Activated CD8-positive, alpha-beta memory T cell treated with anti-CD3 and anti-CD28 coated beads, Interleukin-2, amount 50 U/mL, for 24 hours (primary cell): ENCODE data around the gene LRRC4.

Experiments
- DNase-seq: peaks from one replicate; pipeline ENCODE4 v3.0.0-alpha.2; 2020; ENCODE audit errors: extremely low read depth

LRRC4 gene

DNA sequence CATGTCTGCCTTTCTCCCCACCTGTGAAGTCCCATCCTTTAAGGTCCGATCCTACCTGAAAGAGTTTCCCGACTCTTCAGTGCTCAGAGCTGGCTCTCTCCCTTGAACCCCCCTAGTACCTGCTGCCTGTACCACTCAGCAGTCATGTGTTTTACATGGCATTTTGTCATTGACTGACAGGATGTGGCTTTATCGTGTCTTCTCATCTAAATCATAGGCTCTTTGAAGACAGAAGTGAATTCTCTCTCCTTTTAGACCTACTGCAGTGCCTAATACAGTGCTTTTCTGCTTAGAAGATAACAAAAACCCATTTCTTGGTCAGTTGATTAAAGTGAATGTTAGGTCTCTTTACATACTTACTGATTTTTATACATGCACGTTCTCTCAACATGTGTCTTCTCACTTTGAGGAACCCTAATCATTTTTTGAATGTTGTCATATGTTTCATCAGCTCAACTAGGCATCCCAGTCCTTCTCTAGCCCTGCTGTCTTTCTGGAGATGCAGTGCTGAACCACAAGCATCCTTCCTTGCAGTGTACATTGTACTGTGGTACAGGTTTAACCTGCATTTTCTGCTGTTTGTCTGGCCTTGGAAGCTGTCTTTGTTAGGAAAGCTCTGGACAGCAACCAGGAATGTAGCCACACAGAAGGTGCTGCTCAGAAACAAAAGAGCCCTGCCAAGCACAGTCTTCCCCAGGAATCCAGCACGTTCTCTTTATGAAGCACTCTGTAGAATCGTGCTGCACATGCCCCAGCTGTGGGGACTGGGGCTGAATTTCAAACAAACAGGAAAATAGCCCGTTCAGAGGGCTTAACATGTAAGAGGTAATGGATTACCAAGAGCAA lies 28.1 kb upstream of the LRRC4 start:
- DNase-seq: no peak

DNA sequence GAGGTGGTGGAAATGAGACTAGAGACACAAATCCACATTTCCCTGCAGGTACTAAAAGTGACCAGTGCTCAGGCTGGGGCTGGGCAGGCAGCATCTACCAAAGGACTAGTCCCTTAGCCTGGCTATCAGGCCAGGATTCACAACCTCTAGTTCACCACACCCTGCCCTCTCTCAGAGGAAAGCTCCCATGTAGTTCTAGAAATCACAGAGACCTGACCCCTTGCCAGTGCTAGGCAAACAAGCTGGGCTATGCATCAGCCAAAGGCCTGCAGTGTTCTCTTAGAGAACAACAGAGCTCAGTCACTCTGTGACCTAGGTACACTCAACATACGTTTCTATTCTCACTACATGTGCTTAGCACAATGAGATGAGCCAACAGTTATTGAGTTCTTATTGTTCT lies 26.7 kb upstream of the LRRC4 start:
- no peak for DNase-seq

DNA sequence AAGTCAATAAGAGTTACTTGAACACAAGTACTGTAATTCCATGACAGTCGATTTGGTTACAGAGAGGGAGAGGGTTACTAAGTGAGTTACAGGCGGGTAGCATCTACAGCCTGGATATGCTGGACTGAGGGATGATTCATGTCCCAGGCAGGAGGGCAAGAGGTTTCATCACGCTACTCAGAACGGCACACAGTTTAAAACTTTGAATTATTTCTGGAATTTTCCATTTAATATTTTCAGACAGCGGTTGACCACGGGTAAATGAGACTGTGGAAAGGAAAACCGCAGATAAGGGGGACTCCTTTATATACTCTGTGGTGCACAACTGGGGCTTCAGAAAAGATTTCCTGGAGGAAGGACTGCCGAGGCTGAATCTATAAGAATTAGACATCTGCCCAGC lies 25.7 kb upstream of the LRRC4 start:
- DNase-seq: no peak

DNA sequence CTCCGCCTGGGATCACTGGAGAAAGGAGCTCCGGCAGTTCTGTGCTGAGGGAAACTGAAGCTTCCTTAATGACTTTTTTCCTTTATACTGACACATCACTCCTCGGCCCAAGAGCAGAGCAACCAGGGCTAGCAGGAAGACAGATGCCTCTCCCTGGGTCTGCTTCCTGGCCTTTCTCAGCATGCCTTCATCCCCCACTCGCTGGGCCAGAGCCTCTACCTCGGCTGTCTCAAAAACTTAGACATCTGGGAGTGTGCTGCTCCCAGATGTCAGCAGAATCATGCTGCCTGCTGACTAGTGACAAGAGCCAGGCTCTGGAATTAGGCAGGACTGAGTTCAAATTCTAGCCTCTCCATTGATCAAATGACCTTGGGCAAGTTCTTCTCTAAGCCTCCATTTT lies 24.4 kb upstream of the LRRC4 start:
- DNase-seq: no peak

DNA sequence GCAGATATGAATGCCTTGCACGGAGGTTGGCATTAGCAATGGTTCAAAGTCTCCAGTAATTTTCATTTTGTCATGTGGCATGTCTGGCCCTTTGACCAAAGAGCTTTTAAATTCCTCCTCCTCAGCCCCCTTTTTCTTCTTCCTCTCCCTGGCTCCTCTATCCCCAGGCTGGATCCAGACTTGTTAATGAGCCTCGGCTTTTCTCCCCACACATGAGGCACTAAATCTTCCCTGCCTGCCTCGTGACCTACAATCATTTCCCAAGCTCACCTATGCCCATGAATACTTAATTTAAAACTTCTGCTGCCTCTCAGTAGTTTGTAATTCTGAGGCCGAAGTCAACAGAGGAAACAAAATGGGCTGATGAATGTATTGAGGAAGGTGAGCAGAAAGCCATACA lies 23.3 kb upstream of the LRRC4 start:
- no peak for DNase-seq

DNA sequence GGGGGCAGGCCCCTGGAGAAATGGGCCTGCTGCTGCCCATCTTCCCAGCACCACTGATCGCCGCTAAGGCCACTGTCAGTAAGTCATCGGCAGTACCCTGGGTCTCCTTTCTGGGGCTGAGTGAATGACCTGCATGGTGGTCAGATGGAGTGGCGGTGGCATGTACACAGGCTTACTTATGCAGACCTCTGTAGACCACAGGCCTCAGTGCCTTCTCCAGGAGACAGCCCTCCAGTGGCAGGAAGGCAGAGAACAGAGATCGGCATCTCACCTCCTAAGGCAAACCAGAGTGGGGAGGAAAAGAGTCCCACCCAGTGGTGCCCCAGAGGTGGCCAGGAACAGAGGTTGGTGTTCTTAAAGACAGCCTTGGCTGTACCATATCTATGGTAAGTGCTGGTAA lies 22.8 kb upstream of the LRRC4 start:
- DNase-seq: no peak

DNA sequence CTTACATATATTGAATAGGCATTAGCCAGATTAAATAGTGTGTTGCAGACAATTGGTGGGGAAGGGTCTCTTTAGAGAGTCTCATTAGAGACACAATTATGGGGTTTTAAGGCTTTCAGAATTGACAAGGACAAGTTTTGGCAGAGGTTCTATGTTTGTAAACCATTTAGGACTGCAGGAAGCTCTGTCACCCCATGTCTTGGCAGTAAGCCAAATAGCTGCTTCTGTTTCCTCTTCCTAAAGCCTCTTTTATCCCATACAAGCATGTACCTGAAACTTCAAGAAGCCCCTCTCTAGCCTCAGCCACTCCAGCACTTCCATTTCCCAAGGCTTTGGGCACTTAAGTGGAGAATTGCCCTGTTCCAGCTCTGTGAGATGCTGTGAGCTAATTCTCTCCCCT lies 21.8 kb upstream of the LRRC4 start:
- DNase-seq: no peak

DNA sequence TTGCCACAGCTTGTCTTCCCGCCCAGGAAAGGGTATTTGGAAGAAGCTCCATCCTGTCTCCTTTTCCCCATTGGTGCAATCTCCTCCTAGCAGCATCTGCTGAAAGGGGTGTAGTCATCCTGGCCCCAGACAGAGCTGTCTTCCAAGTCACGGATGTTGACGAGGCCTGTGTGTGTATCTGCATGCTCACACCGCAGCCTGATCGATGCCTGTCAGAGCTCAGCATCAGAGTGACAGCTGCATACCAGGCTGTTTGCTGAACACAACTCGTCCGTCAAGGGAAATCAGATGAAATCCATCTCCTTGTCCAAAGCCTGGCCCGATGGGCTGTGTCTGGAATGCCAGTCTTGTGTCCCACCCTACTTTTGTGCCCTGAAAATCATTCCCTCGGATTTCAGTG lies 21.2 kb upstream of the LRRC4 start:
- DNase-seq: no peak

DNA sequence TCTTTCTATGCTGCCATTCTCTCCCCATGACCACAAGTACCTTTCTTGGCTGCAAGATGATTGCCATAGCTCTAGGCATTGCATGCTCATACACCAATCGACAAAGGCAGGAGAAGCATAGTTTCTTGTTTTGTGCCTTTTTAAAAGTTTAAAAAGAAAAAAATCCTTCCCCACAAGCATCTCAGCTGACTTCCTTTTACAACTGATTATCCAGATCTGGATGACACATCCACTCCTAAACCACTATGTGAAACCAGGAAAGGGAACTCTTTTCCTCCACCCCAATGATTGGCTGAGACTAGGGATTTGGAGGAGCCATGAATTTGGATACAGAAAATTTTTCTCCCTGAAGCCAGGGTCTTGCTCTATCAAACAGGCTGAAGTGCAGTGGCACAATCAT lies 14.5 kb upstream of the LRRC4 start:
- DNase-seq: no peak

DNA sequence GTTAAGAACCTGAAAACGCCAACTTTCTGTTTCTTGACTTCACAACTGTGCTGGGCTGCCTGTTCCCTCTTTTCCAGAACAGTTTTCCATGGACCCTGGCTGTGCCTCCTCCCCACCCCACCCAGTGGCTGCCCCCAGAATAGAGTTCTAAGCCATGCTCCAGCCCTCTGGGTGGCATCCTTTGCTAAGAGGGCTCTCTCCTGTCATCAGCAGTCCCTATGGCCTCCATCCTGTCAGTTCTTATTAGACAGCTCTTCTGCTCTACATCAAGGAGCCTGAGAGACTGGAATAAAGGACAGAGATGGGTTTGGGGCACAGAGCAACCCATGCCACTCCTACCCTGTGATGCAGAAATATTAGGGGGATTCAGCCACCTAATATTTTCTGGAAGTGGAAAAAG lies 13.9 kb upstream of the LRRC4 start:
- no peak for DNase-seq

DNA sequence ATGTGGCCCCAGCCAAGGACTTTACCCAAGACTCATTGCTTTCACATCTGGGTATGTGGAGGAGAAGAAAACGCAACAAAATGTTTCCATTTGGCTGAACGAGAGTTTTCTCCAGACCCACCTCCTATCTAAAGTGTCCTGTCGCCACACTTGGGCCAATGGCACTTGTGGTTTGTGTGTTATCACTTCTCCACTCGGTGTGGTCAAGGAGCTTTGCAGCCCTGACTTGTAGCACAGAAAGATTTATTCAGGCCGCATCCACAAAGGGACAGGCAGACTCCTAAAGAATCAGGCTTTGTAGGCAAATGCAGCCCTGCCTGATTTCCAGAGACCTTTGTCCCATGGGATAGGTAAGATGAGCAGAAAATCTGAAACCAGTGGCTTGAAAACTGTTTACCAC lies 12.8 kb upstream of the LRRC4 start:
- no peak for DNase-seq

DNA sequence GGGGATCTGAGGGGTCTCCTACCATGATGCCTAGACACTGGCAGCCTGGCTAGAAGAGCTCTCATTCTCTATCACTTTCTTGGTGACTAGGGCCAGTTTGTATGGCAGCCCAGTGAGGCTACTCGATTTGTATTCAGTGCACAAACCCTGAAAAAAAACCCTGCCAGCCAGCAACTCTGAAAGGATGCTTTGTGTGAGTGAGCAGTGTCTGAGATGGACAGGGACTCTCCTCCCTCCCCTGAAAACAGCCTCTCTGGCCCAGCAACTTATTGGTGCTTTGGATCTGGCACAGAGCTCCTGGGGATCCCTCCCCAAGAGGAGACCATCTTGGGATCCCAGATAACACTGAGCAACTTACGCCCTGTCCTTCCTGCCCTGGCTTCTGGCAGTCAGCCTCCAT lies 10.8 kb upstream of the LRRC4 start:
- no peak for DNase-seq

DNA sequence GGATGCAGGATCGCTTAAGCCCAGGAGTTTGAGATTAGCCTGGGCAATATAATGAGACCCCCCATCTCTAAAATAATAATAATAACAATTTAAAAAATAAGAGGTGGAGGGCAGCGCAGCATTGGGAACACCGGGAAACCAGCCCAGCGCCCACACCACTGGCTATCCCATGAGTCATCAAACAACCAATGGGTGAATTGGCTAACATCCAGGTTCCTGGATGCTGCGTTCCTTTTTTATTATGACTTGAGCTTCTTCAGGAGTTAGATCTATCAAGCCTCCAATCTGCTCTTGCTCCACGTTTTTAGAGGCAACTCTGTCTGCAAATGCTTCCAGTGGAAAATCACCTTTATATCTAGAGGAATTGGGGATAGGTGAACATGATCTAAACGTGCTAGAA lies 10.0 kb upstream of the LRRC4 start:
- DNase-seq: no peak

DNA sequence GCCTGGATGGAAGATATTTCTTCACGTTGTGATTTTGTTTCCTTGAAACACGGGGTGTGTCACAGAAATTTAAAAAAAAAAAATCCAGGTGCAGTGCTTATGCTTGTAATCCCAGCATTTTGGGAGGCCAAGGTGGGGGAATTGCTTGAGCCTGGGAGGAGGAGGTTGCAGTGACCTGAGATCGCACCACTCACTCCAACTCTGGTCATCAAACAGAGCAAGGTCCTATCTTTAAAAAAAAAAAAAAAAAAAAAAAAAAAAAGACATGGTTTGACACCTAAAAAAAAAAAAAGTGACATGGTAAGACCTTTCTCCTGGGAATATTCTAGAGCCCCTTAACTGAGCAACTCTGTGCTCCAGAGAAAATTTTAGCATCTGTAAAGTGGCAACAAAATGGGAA lies 9.0 kb upstream of the LRRC4 start:
- no peak for DNase-seq

DNA sequence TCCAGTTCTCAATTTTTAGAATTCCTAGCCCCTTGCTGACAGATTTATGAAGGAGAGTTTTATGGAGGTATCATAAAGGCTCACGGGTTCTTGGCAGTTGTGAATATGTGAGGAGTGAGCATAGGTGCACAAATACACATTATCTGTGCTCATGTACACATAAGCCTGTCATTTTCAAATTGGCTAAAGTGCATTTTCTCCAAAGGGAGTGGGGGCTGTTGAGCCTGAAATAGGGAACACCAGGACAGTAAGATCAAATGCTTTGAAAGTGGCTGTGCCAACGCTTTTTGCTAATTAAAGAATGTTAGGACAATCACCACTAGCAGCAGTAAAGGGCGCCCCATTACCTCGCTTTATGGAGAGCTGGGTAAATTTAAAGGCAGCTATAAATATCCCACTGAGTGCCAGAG lies 8.3 kb upstream of the LRRC4 start:
- DNase-seq: no peak

DNA sequence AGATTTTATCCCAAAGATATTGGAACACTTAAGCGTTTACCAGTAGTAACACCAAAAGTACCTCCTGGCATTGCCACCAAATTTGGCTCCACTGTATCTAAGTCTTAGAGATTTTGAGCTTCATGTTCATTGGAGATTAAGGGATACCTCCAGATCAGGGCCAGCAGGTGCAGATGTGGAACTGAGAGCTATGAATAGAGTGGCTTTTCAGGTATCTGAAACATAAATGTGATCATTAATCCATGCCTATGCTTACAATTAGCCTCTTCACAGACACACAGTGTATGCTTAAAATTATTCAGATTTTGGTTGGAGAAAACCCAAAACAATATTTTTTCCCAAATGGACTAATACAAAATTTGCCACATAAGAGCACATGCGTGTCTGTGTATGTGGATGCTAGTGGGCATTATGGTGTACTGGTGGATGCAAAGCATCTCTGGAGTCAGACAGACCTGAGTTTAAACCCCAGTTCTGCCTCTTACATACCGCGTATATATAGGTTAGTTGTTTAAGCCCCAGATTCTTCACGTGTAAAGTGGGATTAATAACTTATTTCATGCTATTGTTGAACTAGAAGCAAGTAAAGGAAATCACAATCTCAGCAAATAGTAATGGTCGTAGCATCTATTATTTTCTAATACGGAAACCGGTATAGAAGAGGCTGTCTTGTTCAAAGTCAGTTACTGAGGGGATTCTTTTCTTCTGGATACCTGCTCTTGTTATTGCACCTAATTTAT lies 6.8 kb upstream of the LRRC4 start:
- no peak for DNase-seq

DNA sequence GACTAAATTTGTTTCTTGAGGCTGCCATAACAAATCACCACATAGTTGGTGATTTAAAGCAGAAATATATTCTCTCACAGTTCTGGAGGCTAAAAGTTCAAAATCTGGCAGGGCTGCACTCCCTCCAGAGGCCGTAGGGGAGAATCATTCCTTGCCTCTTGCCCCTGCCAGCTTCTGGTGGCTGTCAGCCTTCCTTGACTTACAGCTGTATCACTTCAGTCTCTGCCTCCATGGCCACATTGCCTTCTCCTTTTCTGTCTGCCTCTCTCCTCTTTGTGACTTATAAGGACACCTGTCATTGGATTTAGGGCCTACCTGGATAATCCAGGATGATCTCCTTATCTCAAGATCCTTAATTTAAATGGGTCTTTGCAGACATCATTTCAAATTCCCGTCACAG lies 5.8 kb upstream of the LRRC4 start:
- no peak for DNase-seq

DNA sequence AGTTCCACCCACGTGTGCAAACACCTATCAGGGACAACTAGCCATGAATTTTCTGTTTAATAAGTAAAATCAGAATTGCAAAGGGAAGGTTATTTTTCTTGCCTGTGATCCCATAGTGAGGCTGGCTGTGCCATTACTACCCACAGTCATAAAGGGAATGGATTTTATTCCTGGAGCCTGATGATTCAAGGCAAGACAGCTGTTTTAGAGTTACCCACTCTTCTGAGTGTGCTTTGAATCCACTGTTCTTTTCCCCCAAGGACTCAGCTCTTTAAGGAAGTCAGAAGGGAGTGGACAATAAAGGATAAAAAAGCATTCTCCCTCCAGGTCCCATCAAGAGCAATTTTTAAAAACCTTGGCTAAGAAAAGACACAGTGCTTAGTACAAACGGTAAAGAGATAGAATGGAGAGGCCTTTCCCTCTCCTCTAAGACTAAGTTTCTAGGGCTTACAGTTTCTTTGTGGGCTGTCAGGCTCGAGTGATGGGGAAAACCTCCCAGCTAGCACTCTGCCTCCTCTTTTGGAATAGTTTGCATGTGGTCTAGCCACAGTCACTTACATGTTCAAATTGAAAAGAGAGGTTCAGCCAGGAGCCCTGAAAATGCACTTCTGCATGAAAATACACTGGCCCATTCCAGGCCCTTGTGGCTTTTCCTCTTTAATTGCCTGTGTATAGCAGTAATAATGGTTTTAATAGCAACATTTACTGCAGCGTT lies 5.1 kb upstream of the LRRC4 start:
- DNase-seq: no peak

DNA sequence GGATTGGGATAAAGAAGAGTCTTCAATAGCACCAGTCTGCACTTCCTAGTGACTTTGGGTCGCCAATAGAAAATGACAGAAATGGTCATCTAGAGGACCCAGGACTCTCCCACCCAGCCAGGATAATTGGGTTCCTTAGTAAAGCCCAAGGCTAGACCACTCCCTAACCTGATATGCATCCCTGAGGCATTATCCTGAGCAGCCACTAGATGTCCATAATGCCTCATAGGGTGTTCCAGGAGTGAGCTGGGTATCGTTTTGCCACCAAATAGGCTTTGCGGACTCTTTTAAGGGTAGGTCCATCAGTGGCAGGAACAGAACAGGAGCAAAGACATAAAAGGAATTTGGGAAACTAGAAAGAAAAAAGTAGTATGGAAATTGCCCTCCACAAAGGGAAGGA lies 4.5 kb upstream of the LRRC4 start:
- DNase-seq: no peak

DNA sequence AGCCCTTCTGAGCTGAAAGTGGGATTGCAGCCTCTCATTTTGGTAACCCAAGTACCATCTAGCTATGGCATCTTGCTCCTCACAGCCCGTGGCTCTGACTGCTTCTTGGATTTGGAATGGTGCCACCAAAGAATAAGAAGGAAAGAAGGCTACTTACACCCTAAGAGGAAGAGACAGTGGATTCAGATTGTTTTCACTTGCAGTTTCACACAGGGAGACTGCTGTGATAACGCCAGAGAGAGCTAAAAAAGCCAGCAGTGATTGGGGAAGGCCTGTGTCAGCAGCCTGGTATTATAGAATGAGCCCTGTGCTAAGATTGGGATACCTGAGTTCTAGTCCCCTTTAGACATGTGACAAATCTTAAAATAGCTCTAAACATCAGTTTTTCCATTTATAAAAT lies 3.6 kb upstream of the LRRC4 start:
- DNase-seq: no peak

DNA sequence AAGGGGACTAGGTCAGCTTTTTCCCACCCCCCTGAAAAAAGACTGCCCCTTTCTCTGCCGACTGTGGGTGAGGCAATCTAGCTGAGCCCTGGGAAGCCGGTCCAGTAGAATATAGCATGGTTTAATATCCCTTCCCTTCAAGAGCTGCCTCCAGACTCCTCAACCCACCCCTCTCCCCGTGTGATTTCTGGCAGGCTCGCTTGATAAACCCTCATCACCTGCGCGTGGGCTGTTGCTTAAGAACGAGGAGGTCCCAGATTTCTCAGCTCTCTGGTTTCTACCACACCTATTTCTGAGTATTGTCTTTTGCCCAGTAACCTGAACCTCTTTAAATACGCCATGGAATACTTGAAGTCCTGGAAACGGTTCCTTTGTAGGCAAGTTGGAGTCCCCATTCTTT lies 2.0 kb upstream of the LRRC4 start:
- DNase-seq: no peak

DNA sequence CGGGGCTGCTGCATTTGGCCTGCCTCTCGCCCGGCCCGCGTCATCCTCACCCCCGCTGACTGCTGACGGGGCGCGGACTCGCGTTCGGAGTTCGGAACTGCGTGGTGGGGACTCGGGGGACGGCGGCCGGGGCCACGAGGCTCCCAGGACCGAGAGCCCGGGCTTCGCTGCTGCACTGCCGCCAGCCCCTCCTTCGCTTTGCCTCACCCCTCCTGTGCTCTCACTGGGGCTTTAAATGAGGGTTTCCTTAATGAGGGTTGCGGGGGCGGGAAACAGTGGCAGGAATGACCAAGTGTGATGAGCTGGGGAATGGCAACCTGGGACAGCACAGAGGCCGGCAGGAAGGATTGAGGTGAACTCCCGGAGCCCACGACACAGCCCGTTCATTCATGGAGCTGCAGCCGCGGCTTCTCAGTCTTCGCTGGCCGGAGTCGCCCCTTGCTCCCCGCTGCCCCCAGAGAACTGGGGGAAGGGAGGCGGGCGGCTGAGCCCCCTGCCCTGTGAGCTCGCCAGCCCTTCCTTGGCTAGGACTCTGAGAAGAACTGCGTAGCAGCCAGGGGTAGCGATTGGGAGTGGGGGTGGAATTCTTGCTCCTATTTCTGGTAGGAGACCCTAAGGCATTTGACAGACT lies 1.5 kb upstream of the LRRC4 start:
- no peak for DNase-seq
